Smooth muscle cell (in vitro differentiated cells): ENCODE measurements around the gene CNMD. TPM values are rescaled to one million over a fixed set of nuclear protein-coding genes. Genes with fewer than 3 reads are reported as not detected.
"Not testable (repeated sequence)": the region's sequence is repeated elsewhere in the genome, so short reads cannot be mapped to it uniquely, and the experiment has no call there.

Experiments
- DNase-seq: peaks from one replicate; lab custom pipeline; 2025; ENCODE audit not compliant: unreplicated experiment; lab: John Stamatoyannopoulos, UW
- H2AFZ ChIP-seq: fragments of 200-600 bp; sonication (generic); 2 replicates; pipeline ENCODE4 v1.6.0; 2016; ENCODE audit warnings: antibody characterized with exemption, low read depth, mild to moderate bottlenecking
- H3F3A ChIP-seq: fragments of 200-600 bp; sonication (generic); 2 replicates; pipeline ENCODE4 v1.6.0; 2017; ENCODE audit warnings: antibody characterized with exemption, low read depth
- H3K27ac ChIP-seq: fragments of 200-600 bp; sonication (generic); 2 replicates; pipeline ENCODE4 v1.5.1; 2016; ENCODE audit warnings: low read depth, mild to moderate bottlenecking
- H3K27me3 ChIP-seq: fragments of 200-600 bp; sonication (generic); 2 replicates; pipeline ENCODE4 v1.6.1; 2016; ENCODE audit warnings: low read depth, mild to moderate bottlenecking
- H3K36me3 ChIP-seq: fragments of 200-600 bp; sonication (generic); 2 replicates; pipeline ENCODE4 v1.5.1; 2016; ENCODE audit warnings: low read depth
- H3K4me1 ChIP-seq: fragments of 200-600 bp; sonication (generic); 2 replicates; pipeline ENCODE4 v1.5.1; 2016; ENCODE audit warnings: low read depth
- H3K4me2 ChIP-seq: fragments of 200-600 bp; sonication (generic); 2 replicates; pipeline ENCODE4 v1.6.0; 2016; ENCODE audit warnings: mild to moderate bottlenecking
- H3K4me3 ChIP-seq: fragments of 200-600 bp; sonication (generic); 2 replicates; pipeline ENCODE4 v1.5.1; 2016; ENCODE audit warnings: mild to moderate bottlenecking
- H3K79me2 ChIP-seq: fragments of 200-600 bp; sonication (generic); 2 replicates; pipeline ENCODE4 v1.6.0; 2016; ENCODE audit warnings: low read depth, mild to moderate bottlenecking
- H3K9ac ChIP-seq: fragments of 200-600 bp; sonication (generic); 2 replicates; pipeline ENCODE4 v1.6.0; 2016; ENCODE audit warnings: low read depth
- H3K9me3 ChIP-seq: fragments of 200-600 bp; sonication (generic); replicated peaks from 2 replicates; pipeline ENCODE4 v1.5.1; 2016; ENCODE audit warnings: low read depth
- H4K20me1 ChIP-seq: fragments of 200-600 bp; sonication (generic); 2 replicates; pipeline ENCODE4 v1.6.0; 2016; ENCODE audit warnings: low read depth
- CTCF ChIP-seq: fragments of 200-600 bp; sonication (generic); IDR thresholded peaks from 2 replicates; pipeline ENCODE4 v1.5.1; 2017; ENCODE audit warnings: borderline replicate concordance, mild to moderate bottlenecking, antibody characterized with exemption; ENCODE audit not compliant: insufficient read depth, poor library complexity, severe bottlenecking
- WGBS: methylation state at CpG from one replicate; pipeline ENCODE4 v1.1.7; 2016; ENCODE audit warnings: low lambda C conversion rate; 5-methylcytosine and 5-hydroxymethylcytosine counted together
- polyA plus RNA-seq: library from polyadenylated mRNA; unstranded; fragments of >200 nt; fragmentation: Nextera tagmentation; extraction: Ambion mirVana; gene quantifications from 2 replicates; pipeline ENCODE4 v1.2.1, GENCODE V29; 2016
- total RNA-seq: library from RNA; depleted of rRNA; stranded (reverse); fragments of >200 nt; gene quantifications from 2 replicates; pipeline ENCODE4 v1.2.3, GENCODE V29; 2014

Gene CNMD
- total and polyA plus RNA-seq, 2 experiments from 2014 or later, result not detected

- Histone ChIP-seq H3K4me3 (no peak overlapping the region), H3K4me1 (peaks cover 7% of the 10 kb centered on the region), H2AFZ (no peak overlapping the region), H3K9ac (no peak overlapping the region), H4K20me1 (no peaks in the 10 kb centered on the region), H3K4me2 (no peak overlapping the region), H3K79me2 (no peaks in the 10 kb centered on the region), H3F3A (no peaks in the 10 kb centered on the region), H3K36me3 (no peaks in the 10 kb centered on the region), H3K27me3 (no peaks in the 10 kb centered on the region), H3K27ac (no peak overlapping the region), H3K9me3 (no peaks in the 10 kb centered on the region)
- DNase-seq, result no peak
- WGBS, result 82% methylated on average over 3 of the region's 3 CpGs
- TF ChIP-seq CTCF, result no peak
Observed at GRCh38 chr13:52712385-52712784, 27.2 kb downstream of the CNMD start.

- H3K9me3 ChIP-seq, result no peaks in the 10 kb centered on the region
- H3K36me3 ChIP-seq, result no peaks in the 10 kb centered on the region
- H3F3A ChIP-seq, result no peaks in the 10 kb centered on the region
- no peak overlapping the region for H3K4me3 ChIP-seq
- no peak overlapping the region for H3K9ac ChIP-seq
- no peak overlapping the region for H3K4me2 ChIP-seq
- no peak overlapping the region for H2AFZ ChIP-seq
- peaks cover 7% of the 10 kb centered on the region for H3K4me1 ChIP-seq
- H3K79me2 ChIP-seq, result no peaks in the 10 kb centered on the region
- H4K20me1 ChIP-seq, result no peaks in the 10 kb centered on the region
- TF ChIP-seq CTCF, result no peak
- DNase-seq, result no peak
- H3K27ac ChIP-seq, result no peak overlapping the region
- WGBS, result 81% methylated on average over 3 of the region's 3 CpGs
- no peaks in the 10 kb centered on the region for H3K27me3 ChIP-seq
Observed at GRCh38 chr13:52711286-52711685, 28.3 kb downstream of the CNMD start.

- 88% methylated on average over 12 of the region's 12 CpGs for WGBS
- H3K79me2 ChIP-seq, H4K20me1 ChIP-seq, DNase-seq, H3F3A ChIP-seq, H3K27me3 ChIP-seq, H3K9me3 ChIP-seq, H3K9ac ChIP-seq, H3K4me1 ChIP-seq, H3K27ac ChIP-seq, H3K36me3 ChIP-seq, H2AFZ ChIP-seq, H3K4me3 ChIP-seq, H3K4me2 ChIP-seq: not testable (repeated sequence)
Observed at GRCh38 chr13:52708266-52708665, 31.4 kb downstream of the CNMD start.

- TF ChIP-seq CTCF, result no peak
Observed at GRCh38 chr13:52707375-52707774, 32.2 kb downstream of the CNMD start.

More at GRCh38 chr13:52707375-52707774, 32.2 kb downstream of the CNMD start:
- DNase-seq, result no peak
- Histone ChIP-seq H3K79me2 (no peaks in the 10 kb centered on the region), H4K20me1 (no peaks in the 10 kb centered on the region), H3K27ac (no peak overlapping the region), H3K27me3 (no peaks in the 10 kb centered on the region), H3K4me3 (no peak overlapping the region), H2AFZ (no peak overlapping the region), H3K9me3 (no peaks in the 10 kb centered on the region), H3K4me1 (peaks cover 7% of the 10 kb centered on the region), H3K36me3 (no peaks in the 10 kb centered on the region), H3K9ac (no peak overlapping the region), H3K4me2 (no peak overlapping the region), H3F3A (no peaks in the 10 kb centered on the region)
- WGBS, result 79% methylated on average over 1 of the region's 1 CpG
